ENCODE data around the gene RPLP2.

DNA sequence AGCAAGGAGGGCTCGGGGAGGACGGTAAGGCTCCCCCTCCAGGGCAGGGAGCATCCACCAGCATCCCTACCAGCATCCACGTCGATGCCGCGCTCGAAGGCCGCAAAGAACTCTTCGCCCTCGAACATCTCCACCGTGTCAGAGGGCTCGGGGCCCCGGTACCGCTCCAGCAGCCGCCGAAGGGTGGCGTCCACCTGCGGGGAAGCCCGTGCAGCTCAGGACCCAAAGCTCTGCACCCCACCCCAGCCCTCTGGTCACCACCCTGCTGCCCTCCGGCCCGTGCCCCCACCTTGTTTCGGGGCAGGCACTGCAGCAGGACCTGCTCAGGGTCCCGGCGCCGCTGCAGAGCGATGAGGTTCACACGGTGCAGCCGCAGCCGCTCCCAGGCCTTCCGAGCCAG lies 9.3 kb upstream of the RPLP2 start:
- TF ChIP-seq, protein P1, sequence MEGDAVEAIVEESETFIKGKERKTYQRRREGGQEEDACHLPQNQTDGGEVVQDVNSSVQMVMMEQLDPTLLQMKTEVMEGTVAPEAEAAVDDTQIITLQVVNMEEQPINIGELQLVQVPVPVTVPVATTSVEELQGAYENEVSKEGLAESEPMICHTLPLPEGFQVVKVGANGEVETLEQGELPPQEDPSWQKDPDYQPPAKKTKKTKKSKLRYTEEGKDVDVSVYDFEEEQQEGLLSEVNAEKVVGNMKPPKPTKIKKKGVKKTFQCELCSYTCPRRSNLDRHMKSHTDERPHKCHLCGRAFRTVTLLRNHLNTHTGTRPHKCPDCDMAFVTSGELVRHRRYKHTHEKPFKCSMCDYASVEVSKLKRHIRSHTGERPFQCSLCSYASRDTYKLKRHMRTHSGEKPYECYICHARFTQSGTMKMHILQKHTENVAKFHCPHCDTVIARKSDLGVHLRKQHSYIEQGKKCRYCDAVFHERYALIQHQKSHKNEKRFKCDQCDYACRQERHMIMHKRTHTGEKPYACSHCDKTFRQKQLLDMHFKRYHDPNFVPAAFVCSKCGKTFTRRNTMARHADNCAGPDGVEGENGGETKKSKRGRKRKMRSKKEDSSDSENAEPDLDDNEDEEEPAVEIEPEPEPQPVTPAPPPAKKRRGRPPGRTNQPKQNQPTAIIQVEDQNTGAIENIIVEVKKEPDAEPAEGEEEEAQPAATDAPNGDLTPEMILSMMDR (IDR thresholded peaks at IDR 0.05; ENCODE audit: borderline replicate concordance, extremely low read depth, low read length, poor library complexity, severe bottlenecking) = no peak
- TF ChIP-seq EZH2 (IDR thresholded peaks at IDR 0.05; ENCODE audit: borderline replicate concordance, low read depth, low read length, severe bottlenecking) = no peak

Data from DND-41 (cell line).